T-helper 2 cell treated with Interferon-gamma antibody and Interleukin-4, amounts not matched to agents 5 μg/mL and 100 μg/mL, for 36 hours (primary cell): ENCODE data around the gene DGKQ.

Experiments
- DNase-seq: peaks from one replicate; pipeline ENCODE4 v3.0.0; 2021; ENCODE audit warnings: low spot score
- H3K27ac Mint-ChIP-seq: one replicate; pipeline ENCODE4 v1.8.0; 2021; ENCODE audit warnings: mild to moderate bottlenecking, mixed read lengths
- H3K27me3 Mint-ChIP-seq: one replicate; pipeline ENCODE4 v1.8.0; 2021; ENCODE audit warnings: low read depth, mixed read lengths
- H3K36me3 Mint-ChIP-seq: one replicate; pipeline ENCODE4 v1.8.0; 2021; ENCODE audit warnings: low read depth, mixed read lengths
- H3K4me1 Mint-ChIP-seq: one replicate; pipeline ENCODE4 v1.8.0; 2021; ENCODE audit warnings: low read depth, mixed read lengths
- H3K4me3 Mint-ChIP-seq: one replicate; pipeline ENCODE4 v1.8.0; 2022; ENCODE audit warnings: mild to moderate bottlenecking, moderate library complexity, mixed read lengths
- H3K9me3 Mint-ChIP-seq: one replicate; pipeline ENCODE4 v1.8.0; 2021; ENCODE audit warnings: mixed read lengths

Gene DGKQ

DNA sequence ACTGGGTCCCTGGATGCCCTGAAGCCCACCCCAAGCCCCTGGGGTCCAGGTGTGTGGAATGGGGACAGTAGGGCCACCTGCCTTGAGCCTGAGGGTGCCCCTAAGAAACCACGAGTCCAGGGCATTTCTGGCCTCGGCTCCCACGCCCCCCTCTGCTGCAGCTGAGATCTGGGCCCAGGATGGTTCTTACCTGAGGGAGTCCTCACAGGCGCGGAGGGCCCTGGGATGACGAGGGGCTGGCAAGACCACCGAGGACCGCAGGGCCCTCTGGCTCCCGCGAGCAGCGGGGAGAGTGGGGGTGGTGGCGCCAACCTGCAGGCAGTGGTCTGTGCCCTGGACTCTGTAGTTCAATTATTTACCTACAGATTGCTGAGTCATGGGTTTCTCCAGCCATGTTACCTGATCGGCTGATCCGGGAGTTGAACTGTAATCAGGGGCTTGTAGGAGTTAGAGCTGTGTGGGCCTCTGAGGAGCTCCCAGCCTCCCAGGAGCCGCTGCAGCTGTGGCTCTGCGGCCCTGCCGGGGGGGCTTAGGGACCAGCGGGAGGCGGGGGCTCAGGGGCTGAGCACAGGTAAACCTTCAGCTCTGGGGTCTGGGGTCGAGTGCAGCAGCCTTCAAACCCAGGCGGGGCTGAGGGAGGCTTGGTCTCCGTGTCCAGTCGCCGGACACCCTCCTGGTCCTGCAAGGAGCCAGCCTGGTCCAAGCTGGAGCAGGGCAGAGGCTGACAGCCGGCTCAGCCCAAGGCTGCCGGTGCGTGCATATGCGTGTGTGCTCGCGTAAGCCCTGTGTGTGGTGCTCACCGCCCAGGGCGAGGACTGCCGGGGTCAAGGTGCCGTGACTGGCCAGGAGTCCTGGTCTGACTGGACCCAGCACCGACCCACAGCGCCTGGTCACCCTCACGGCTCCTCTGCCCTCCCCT lies 20.0 kb upstream of the DGKQ start, which contains the start of gene SLC26A1:
Gene SLC26A1, minus strand, starts transcription at position 294 of the 919 bp plus-strand sequence. CDS start 1,701 bp downstream, outside the sequence.
- no peak for DNase-seq
- H3K4me3 Mint-ChIP-seq, result no peak within 1 kb of the TSS
- H3K27me3 Mint-ChIP-seq, result peaks cover 17% of the 10 kb centered on the region
- no peak within 1 kb of the TSS for H3K27ac Mint-ChIP-seq
- no peaks in the 10 kb centered on the region for H3K4me1 Mint-ChIP-seq
- H3K9me3 Mint-ChIP-seq, result no peaks in the 10 kb centered on the region
- no peaks in the 10 kb centered on the region for H3K36me3 Mint-ChIP-seq

DNA sequence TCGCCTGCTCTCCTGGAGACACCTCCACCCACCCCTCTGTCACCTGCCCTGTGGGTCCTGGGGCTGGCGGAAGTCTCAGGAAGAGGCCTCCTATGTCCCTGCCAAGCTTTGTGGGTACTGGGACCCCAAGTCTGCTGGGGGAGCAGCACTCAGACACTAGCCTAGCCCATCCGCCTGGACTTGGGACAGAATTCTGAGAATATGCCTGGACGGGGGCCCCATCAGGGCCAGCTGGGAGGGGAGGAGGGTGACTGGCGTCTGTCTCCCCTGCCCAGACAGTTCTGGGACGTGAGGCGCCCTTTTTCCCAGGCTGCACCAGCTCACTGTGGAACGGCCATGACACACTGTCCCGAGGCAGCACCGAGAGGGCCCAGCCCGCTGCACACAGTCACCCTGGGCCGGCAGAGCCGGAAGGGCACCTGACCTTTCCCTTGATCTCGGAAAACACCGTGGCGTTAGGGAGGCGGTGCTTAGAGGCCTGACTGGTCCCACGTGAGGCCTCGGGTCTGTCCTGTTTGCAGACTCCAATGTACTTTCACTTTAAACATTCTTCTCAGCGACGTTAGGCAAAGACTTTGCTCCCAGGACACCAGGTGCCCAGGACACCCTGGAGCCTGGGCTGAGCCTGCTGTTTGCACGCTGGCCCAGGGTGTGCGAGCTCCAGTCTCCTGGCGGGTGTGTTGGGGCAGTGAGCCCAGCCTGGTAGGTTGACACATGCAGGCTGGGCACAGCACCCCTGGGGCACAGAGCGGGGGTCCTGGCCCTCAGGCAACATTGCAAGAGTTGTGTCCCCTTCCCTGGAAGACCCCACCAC lies 19.1 kb upstream of the DGKQ start:
- H3K4me3 Mint-ChIP-seq, result no peak overlapping the region

DNA sequence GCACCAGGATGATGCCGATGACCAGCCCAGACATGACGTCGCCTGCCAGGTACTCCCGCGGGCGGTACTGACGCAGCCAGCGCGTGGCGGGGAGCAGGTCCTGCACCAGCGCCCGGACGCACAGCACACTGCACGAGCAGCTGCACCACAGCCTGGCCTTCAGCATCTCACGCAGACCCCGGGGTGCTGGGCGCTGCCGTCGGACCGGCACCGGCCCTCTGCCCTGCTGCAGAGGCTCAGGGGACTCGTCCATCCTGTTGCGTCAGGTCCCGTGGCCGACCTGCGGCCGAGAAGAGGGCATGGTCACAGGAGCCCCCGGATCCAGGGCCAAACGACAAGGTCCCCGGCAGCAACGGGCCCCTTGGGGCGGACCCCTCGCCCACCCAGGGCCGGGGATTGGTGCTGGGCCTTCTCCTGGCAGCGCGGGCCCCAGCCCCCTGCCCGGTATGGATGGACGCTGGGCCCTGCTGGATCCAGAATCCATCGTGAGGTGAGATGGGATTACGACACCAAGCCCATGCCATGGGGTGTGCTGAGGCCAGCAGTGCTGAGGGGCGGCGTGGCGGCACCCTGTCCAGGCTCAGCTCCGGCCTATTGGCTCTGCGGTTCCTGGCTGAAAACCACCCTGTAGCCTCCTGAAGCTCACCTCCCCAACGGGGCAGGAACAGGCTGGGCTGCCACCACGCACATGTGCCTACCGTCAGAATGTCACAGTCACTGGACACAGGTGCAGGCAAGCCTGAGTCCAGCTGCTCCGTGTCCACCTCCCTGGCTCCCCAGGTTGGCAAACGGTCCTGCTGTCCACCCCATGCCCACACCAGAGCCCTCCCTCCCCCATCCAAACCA lies 18.3 kb upstream of the DGKQ start:
- peaks cover 6% of the 10 kb centered on the region for H3K27me3 Mint-ChIP-seq
- H3K9me3 Mint-ChIP-seq, result no peaks in the 10 kb centered on the region
- no peak overlapping the region for H3K4me3 Mint-ChIP-seq
- no peaks in the 10 kb centered on the region for H3K36me3 Mint-ChIP-seq
- H3K4me1 Mint-ChIP-seq, result peaks cover 2% of the 10 kb centered on the region
- H3K27ac Mint-ChIP-seq, result no peak overlapping the region
- DNase-seq, result no peak

More for the DNA sequence above, 19.1 kb upstream of the DGKQ start:
- DNase-seq, result no peak
- H3K27ac Mint-ChIP-seq, result no peak overlapping the region
- peaks cover under 1% of the 10 kb centered on the region for H3K4me1 Mint-ChIP-seq
- H3K27me3 Mint-ChIP-seq, result peaks cover 10% of the 10 kb centered on the region
- H3K9me3 Mint-ChIP-seq, result no peaks in the 10 kb centered on the region
- no peaks in the 10 kb centered on the region for H3K36me3 Mint-ChIP-seq

DNA sequence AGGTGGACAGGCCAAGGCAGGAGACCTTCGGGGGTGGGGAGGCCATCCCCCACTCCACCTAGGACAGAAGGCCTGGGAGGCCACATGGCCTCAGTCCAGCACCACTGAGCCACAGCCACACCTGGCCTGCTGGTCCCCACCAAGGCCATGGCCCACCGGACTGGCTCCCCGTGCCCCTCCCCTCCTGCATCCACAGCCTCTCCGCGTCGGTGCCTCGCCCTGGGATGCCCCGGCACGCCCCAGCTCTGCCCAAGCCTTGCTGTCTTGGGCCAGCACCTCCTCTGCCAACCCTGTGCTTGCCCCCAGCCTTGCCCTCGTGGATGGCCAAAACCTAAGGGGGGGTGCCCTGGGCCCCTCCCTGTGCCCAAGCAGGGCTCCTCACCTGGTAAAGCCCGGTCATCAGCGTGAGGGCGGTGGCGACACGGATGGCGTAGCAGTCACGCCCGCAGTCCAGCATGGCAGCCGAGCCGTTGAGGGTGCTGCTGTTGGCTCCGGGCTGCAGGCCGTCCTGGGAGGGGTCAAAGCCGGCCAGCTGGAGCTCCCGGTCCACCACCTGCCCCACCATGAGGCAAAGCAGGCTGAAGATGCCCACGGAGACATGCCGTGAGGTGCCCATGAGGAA lies 17.5 kb upstream of the DGKQ start:
- no peak for DNase-seq
- H3K27me3 Mint-ChIP-seq, result no peaks in the 10 kb centered on the region
- no peaks in the 10 kb centered on the region for H3K36me3 Mint-ChIP-seq
- H3K4me1 Mint-ChIP-seq, result peaks cover 6% of the 10 kb centered on the region
- H3K4me3 Mint-ChIP-seq, result no peak overlapping the region
- no peaks in the 10 kb centered on the region for H3K9me3 Mint-ChIP-seq
- H3K27ac Mint-ChIP-seq, result no peak overlapping the region

DNA sequence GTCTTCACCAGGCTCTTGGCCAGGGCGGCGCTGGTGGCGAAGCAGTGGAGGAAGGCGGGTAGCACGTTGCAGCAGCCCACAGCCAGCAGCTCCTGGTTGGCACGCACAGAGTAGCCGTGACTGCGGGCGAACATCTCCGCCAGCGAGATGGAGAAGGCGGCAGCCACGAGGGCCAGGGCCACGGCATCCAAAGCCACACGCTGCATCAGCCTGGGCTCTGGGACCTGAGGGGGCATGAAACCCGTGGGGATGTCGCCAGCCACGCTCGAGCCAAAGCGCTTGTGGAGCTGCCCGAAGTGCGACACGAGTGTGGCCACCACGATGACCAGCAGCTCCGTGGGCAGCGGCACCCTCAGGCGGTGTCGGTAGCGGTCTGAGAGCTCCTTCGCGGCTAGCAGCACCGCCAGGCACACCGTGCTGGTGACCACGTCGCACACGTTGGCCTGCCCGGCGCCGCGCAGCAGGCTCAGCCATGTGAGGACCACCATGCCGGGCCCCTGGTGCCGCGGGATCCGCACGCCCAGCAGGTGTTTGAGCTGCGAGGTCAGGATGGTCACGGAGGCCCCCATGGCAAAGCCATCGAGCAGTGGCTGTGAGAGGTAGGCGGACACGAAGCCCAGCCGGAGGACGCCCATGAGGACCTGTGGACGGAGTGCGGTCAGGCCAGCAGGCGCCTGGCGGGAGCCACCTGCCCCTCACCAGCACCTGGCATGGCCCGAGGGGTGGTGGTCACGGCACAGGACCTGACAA lies 16.5 kb upstream of the DGKQ start:
- Mint-ChIP-seq H3K9me3 (no peaks in the 10 kb centered on the region), H3K4me1 (peaks cover 11% of the 10 kb centered on the region), H3K27me3 (no peaks in the 10 kb centered on the region), H3K36me3 (no peaks in the 10 kb centered on the region), H3K4me3 (no peak overlapping the region), H3K27ac (no peak overlapping the region)
- DNase-seq, result no peak

DNA sequence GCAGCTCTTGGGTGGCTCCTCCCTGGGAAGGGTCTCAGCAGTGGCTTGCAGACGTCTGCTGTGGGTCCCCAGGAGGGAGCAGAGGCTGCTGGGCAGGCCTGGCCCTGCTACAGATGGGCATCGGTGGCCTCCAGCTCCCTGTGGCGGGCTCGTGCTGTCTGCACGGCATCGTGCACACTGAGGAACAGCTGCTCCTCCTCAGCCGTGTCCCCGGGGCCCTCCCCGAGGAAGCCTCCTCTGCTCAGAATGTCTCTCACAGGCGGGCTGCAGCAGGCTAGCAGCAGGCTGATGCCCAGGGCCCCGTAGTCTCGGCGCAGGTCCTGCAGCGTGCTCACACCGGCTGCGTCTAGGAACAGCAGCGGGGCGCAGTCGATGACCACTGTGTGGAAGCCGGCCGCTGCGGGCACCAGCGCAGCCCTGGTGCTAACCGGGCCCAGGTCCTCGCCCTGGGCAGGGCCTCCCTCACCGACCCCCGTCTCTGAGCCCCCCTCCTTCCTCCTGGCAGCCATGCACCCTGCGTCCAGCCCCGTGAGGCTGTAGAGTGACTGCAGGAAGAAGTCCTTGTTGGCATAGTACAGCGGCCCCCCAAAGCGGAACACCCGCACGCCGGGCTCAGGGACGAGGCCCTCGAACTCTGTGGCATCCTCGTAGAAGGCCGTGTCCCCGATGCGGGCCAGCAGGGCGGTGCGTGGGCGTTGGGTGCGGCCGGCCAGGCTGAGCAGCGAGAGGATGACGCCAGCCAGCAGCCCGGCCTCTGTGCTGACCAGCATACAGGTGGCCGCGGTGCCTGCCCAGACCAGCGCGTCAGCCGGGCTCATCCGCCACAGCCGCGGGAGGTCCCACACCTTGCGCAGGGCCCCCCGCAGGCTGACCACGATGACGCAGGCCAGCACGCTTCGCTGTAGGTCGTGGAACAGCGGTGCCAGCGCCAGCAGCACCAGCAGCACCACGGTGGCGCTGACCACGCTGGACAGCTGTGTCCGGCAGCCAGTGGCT lies 15.7 kb upstream of the DGKQ start:
- no peaks in the 10 kb centered on the region for H3K9me3 Mint-ChIP-seq
- H3K27me3 Mint-ChIP-seq, result no peaks in the 10 kb centered on the region
- H3K4me3 Mint-ChIP-seq, result no peak overlapping the region
- no peak overlapping the region for H3K27ac Mint-ChIP-seq
- DNase-seq, result no peak
- H3K36me3 Mint-ChIP-seq, result no peaks in the 10 kb centered on the region
- peaks cover 13% of the 10 kb centered on the region for H3K4me1 Mint-ChIP-seq

DNA sequence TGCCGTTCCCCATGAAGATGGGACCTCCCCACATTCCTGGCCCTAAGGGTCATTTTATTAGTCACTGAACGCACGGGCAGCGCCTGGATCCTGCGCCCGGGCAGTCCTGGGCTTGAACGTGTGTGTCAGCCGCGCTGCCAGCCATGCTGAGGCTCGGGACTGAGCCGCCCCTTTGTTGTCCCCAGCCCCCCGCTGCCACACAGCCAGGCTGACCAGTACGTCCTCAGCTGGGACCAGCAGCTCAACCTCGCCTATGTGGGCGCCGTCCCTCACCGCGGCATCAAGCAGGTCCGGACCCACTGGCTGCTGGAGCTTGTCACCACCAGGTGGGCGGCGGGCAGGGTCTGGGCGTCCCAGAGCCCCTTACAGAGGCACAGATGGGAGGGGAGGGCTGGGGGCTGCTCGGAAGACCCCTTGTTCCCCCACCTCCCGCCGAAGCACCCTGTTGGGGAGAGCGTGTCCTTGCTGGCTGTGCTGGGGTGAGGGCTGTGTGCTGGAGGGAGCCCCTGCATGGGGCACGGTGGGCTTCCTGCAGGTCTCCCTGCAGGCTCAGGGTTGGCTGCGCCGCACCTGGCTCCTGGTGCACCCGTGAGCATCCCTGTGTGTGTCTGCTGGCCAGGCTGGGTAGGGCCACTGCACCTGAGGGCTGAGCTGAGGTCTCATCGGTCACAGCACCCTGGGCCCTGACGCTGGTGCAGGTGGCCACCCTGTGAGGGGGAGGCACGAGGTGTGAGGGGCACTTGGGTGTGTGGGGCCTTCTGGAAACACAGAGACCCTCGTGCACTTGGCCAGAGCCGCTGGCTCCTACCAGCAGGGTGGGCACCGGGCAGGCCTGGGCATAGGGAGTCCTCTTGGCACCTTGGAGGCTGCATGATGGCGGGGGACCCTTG lies 14.5 kb upstream of the DGKQ start:
- H3K27me3 Mint-ChIP-seq, result no peaks in the 10 kb centered on the region
- peak overlapping the region; percentile 82 for H3K4me3 Mint-ChIP-seq
- H3K27ac Mint-ChIP-seq, result peak overlapping the region; percentile 75
- no peaks in the 10 kb centered on the region for H3K9me3 Mint-ChIP-seq
- H3K4me1 Mint-ChIP-seq, result peaks cover 13% of the 10 kb centered on the region
- no peak for DNase-seq
- no peaks in the 10 kb centered on the region for H3K36me3 Mint-ChIP-seq

DNA sequence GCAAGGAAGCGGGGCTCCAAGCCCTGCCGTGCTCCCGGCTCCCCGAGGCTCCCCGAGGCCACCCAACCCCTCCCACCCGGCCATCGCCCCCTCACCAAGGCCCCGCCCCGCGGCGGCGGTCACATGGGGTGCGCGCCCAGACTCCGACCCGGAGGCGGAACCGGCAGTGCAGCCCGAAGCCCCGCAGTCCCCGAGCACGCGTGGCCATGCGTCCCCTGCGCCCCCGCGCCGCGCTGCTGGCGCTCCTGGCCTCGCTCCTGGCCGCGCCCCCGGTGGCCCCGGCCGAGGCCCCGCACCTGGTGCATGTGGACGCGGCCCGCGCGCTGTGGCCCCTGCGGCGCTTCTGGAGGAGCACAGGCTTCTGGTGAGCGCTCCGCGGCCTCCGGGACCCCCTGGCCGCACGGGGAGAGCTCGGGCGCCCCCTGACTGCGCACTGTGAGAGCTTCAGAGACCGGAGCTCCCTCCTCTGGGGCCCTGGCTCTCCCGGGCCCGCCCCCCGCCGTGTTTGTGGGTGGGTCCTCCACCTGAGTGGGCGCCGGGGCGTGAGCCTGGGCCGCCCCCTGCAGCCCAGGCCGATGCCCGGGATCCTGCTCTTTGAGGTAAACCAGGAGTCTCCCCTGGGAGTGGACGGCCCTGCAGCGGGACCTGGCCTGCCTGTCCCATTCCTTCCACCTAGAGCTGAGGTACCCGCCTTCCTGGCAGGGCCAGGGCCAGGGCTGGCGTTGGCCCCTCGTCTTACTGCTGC lies 13.7 kb upstream of the DGKQ start, which contains the start of gene IDUA:
Gene IDUA, plus strand, starts transcription at position 166 of the 745 bp plus-strand sequence. Its CDS starts 41 bp downstream, at position 207.
- Mint-ChIP-seq H3K4me1 (peaks cover 13% of the 10 kb centered on the region), H3K4me3 (peak within 1 kb of the TSS; percentile 91), H3K9me3 (no peaks in the 10 kb centered on the region), H3K36me3 (no peaks in the 10 kb centered on the region), H3K27me3 (no peaks in the 10 kb centered on the region), H3K27ac (peak within 1 kb of the TSS; percentile 87)
- DNase-seq, result peak; percentile 82

DNA sequence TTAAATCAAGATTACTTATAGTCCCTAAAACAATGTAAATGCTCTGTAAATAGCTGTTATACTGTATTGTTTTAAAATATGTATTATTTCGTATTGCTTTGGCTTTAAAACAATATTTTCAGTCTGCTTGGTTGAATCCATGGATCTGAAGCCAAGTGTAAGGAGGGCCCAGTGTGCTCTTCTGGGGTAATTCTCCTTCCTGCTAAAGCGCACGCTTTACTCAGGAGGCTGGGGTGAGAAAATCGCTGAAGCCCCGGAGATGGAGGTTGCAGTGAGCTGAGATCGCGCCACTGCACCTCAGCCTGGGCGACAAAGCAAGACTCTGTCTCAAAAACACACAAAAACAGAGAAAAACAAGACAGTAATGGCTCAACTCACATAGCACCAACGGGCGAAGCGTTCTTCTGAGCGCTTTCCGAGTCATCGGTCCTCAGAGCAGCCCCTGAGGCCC lies 13.1 kb upstream of the DGKQ start:
- Mint-ChIP-seq H3K4me1 (peaks cover 13% of the 10 kb centered on the region), H3K27ac (peak overlapping the region; percentile 87), H3K4me3 (peak overlapping the region; percentile 91), H3K27me3 (no peaks in the 10 kb centered on the region), H3K36me3 (no peaks in the 10 kb centered on the region), H3K9me3 (no peaks in the 10 kb centered on the region)
- no peak for DNase-seq

DNA sequence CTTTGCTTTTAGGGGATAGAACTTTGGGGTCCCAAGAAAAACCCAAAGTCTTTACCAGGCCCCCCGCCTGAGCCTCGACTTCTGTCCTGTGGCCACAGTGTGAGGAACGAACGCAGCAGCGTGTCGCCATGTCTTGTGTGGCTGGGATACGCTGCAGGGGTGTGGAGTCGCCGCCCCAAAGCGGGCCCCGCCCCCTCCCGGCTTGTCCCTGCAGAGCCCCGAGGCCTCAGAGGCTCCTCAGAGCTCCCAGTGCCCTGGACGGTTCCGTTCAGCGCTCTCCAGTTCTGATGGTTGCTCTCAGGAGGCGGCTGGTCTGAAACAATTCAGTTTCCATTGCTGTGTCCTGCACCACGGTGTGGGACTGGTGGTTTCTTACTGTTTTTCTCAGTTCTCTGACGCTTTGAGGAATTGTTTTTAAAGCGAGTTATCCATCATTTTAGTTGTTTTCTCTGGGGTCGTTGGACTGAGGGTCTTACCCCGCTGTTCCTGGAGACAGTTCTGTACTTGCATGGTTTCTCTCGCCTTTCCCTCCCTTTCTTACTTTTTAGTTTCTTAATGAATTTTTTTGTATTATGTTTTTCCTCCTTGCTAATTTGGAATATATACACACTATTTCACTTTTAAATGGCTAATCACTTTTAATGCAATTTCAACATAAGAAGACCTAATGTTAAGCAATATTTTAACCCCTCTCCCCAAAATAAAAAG lies 11.9 kb upstream of the DGKQ start:
- H3K9me3 Mint-ChIP-seq, result no peaks in the 10 kb centered on the region

More for the DNA sequence above, 11.9 kb upstream of the DGKQ start:
- H3K4me1 Mint-ChIP-seq, result peaks cover 13% of the 10 kb centered on the region
- H3K27ac Mint-ChIP-seq, result no peak overlapping the region
- H3K36me3 Mint-ChIP-seq, result no peaks in the 10 kb centered on the region
- H3K27me3 Mint-ChIP-seq, result no peaks in the 10 kb centered on the region
- peak overlapping the region; percentile 91 for H3K4me3 Mint-ChIP-seq
- DNase-seq, result peak; percentile 71
